H9 (cell line): ENCODE results near the gene COPE. TPM values are rescaled to one million over a fixed set of nuclear protein-coding genes. Genes with fewer than 3 reads are reported as not detected.
"Not testable (repeated sequence)": the region's sequence is repeated elsewhere in the genome, so short reads cannot be mapped to it uniquely, and the experiment has no call there.

Experiments
- DNase-seq: peaks from one replicate; pipeline ENCODE4 v3.0.0-alpha.2; 2017
- H2AFZ ChIP-seq: one replicate; pipeline ENCODE4 v1.6.1; 2013; ENCODE audit warnings: mild to moderate bottlenecking, low read length, control low read depth, moderate library complexity
- H2AK5ac ChIP-seq: 2 replicates; pipeline ENCODE4 v1.6.1; 2013; ENCODE audit warnings: low read length, control low read depth, mixed read lengths; ENCODE audit not compliant: insufficient read length
- H2BK120ac ChIP-seq: one replicate; pipeline ENCODE4 v1.6.1; 2013; ENCODE audit warnings: low read depth, mild to moderate bottlenecking, low read length, control low read depth, inconsistent platforms; ENCODE audit not compliant: poor library complexity, severe bottlenecking
- H2BK12ac ChIP-seq: 2 replicates; pipeline ENCODE4 v1.6.1; 2013; ENCODE audit warnings: low read length, control low read depth, mixed read lengths, low read depth; ENCODE audit not compliant: insufficient read length
- H2BK15ac ChIP-seq: 2 replicates; pipeline ENCODE4 v1.6.1; 2013; ENCODE audit warnings: low read depth, low read length, control low read depth
- H2BK20ac ChIP-seq: one replicate; pipeline ENCODE4 v1.6.1; 2013; ENCODE audit warnings: low read depth, mild to moderate bottlenecking, low read length, control low read depth, inconsistent platforms; ENCODE audit not compliant: poor library complexity, severe bottlenecking
- H2BK5ac ChIP-seq: 2 replicates; pipeline ENCODE4 v1.6.1; 2013; ENCODE audit warnings: low read length, control low read depth, mixed read lengths; ENCODE audit not compliant: insufficient read length
- H3K14ac ChIP-seq: 2 replicates; pipeline ENCODE4 v1.6.1; 2013; ENCODE audit warnings: low read length, control low read depth; ENCODE audit not compliant: insufficient read depth
- H3K18ac ChIP-seq: 2 replicates; pipeline ENCODE4 v1.6.1; 2013; ENCODE audit warnings: low read depth, mild to moderate bottlenecking, mixed read lengths, low read length, control low read depth; ENCODE audit not compliant: insufficient read length
- H3K23ac ChIP-seq: 2 replicates; pipeline ENCODE4 v1.6.1; 2013; ENCODE audit warnings: low read length, control low read depth, mixed read lengths, low read depth; ENCODE audit not compliant: insufficient read length
- H3K23me2 ChIP-seq: 2 replicates; pipeline ENCODE4 v1.6.1; 2013; ENCODE audit warnings: low read depth, mild to moderate bottlenecking, mixed read lengths, low read length, control low read depth; ENCODE audit not compliant: insufficient read length, poor library complexity, severe bottlenecking
- H3K27ac ChIP-seq: 2 replicates; pipeline ENCODE4 v1.5.1; 2013; ENCODE audit warnings: low read length, control low read depth, mixed read lengths, low read depth; ENCODE audit not compliant: insufficient read length
- H3K27me3 ChIP-seq: 2 replicates; pipeline ENCODE4 v1.6.1; 2013; ENCODE audit warnings: low read length, control low read depth, inconsistent platforms; ENCODE audit not compliant: insufficient read depth
- H3K4ac ChIP-seq: 2 replicates; pipeline ENCODE4 v1.6.1; 2013; ENCODE audit warnings: low read depth, mild to moderate bottlenecking, control low read depth, inconsistent platforms, low read length, moderate library complexity
- H3K4me1 ChIP-seq: 2 replicates; pipeline ENCODE4 v1.6.1; 2013; ENCODE audit warnings: low read length, control low read depth, inconsistent platforms; ENCODE audit not compliant: insufficient read depth
- H3K4me2 ChIP-seq: 2 replicates; pipeline ENCODE4 v1.6.1; 2013; ENCODE audit warnings: low read length, control low read depth, mixed read lengths; ENCODE audit not compliant: insufficient read length, insufficient read depth
- H3K56ac ChIP-seq: 2 replicates; pipeline ENCODE4 v1.6.1; 2013; ENCODE audit warnings: low read depth, mild to moderate bottlenecking, mixed read lengths, low read length, control low read depth; ENCODE audit not compliant: insufficient read length
- H3K79me1 ChIP-seq: 2 replicates; pipeline ENCODE4 v1.6.1; 2013; ENCODE audit warnings: low read depth, mild to moderate bottlenecking, moderate library complexity, low read length, control low read depth, inconsistent platforms; ENCODE audit not compliant: insufficient read depth, poor library complexity, severe bottlenecking
- H3K79me2 ChIP-seq: 2 replicates; pipeline ENCODE4 v1.6.1; 2013; ENCODE audit warnings: low read length, control low read depth, inconsistent platforms; ENCODE audit not compliant: insufficient read depth
- H3K9ac ChIP-seq: 2 replicates; pipeline ENCODE4 v1.6.1; 2013; ENCODE audit warnings: low read length, control low read depth, mixed read lengths; ENCODE audit not compliant: insufficient read length; ENCODE audit errors: extremely low read depth
- H3K9me3 ChIP-seq: one replicate; pipeline ENCODE4 v1.6.1; 2013; ENCODE audit warnings: low read depth, low read length, inconsistent platforms; ENCODE audit not compliant: control insufficient read depth
- H3T11ph ChIP-seq: one replicate; pipeline ENCODE4 v1.6.1; 2013; ENCODE audit warnings: mild to moderate bottlenecking, low read length, control low read depth, inconsistent platforms
- H4K20me1 ChIP-seq: one replicate; pipeline ENCODE4 v1.6.1; 2013; ENCODE audit not compliant: control insufficient read depth, insufficient read length, insufficient read depth
- H4K5ac ChIP-seq: 2 replicates; pipeline ENCODE4 v1.6.1; 2013; ENCODE audit warnings: low read depth, mild to moderate bottlenecking, mixed read lengths, low read length, control low read depth; ENCODE audit not compliant: insufficient read length
- H4K8ac ChIP-seq: replicated peaks from 2 replicates; pipeline ENCODE4 v1.6.1; 2013; ENCODE audit warnings: low read length, control low read depth, mixed read lengths, low read depth; ENCODE audit not compliant: insufficient read length
- H4K91ac ChIP-seq: 2 replicates; pipeline ENCODE4 v1.6.1; 2013; ENCODE audit warnings: low read depth, mild to moderate bottlenecking, moderate library complexity, mixed read lengths, low read length, control low read depth; ENCODE audit not compliant: insufficient read length
- H3K27ac Mint-ChIP-seq, 3 experiments: 2 replicates in 2 of 3; 3 replicates in 1 of 3; pipeline ENCODE4 v1.8.0; 2020 to 2021; ENCODE audit warnings: mixed read lengths in 3 of 3, mild to moderate bottlenecking in 1 of 3, moderate library complexity in 1 of 3
- H3K27me3 Mint-ChIP-seq: 2 replicates; pipeline ENCODE4 v1.8.0; 2021; ENCODE audit warnings: low read depth, mild to moderate bottlenecking, moderate library complexity, mixed read lengths
- H3K36me3 Mint-ChIP-seq, 3 experiments: 2 replicates in 2 of 3; 3 replicates in 1 of 3; pipeline ENCODE4 v1.8.0; 2020 to 2021; ENCODE audit warnings: low read depth in 3 of 3, mixed read lengths in 3 of 3; ENCODE audit not compliant: insufficient read depth in 1 of 3
- H3K4me1 Mint-ChIP-seq, 2 experiments: 2 replicates each; pipeline ENCODE4 v1.8.0; 2020; ENCODE audit warnings: mixed read lengths in 2 of 2
- H3K4me3 Mint-ChIP-seq, 2 experiments: 2 replicates in 1 of 2; 3 replicates in 1 of 2; pipeline ENCODE4 v1.8.0; 2020 to 2021; ENCODE audit warnings: mild to moderate bottlenecking in 2 of 2, mixed read lengths in 2 of 2, moderate library complexity in 1 of 2
- H3K9me3 Mint-ChIP-seq, 2 experiments: 2 replicates in 1 of 2; 3 replicates in 1 of 2; pipeline ENCODE4 v1.8.0; 2020; ENCODE audit warnings: mild to moderate bottlenecking in 2 of 2, mixed read lengths in 2 of 2, moderate library complexity in 1 of 2
- CTCF ChIP-seq: fragments of 200-600 bp; sonication (generic); conservative IDR thresholded peaks from 3 replicates; pipeline ENCODE4 v1.8.0; 2021; ENCODE audit warnings: antibody characterized with exemption, mild to moderate bottlenecking
- WGBS: extraction: QIAGEN DNeasy Blood & Tissue Kit; methylation state at CpG from one replicate; pipeline ENCODE4 v1.1.7; 2013; ENCODE audit warnings: missing lambda C conversion rate, low lambda C conversion rate, mixed read lengths; ENCODE audit not compliant: insufficient read length; ENCODE audit errors: extremely low coverage; 5-methylcytosine and 5-hydroxymethylcytosine counted together
- total RNA-seq: library from RNA; stranded (reverse); gene quantifications from 2 replicates; pipeline ENCODE4 v1.2.1, GENCODE V29; 2021

Gene COPE
- total RNA-seq, 1 experiment from 2014 or later, result 198 TPM

- H3K18ac ChIP-seq, result peak overlapping the region; percentile 67
- H4K91ac ChIP-seq, result no peak overlapping the region
- no peak for TF ChIP-seq CTCF
- H2BK5ac ChIP-seq, result peak overlapping the region; percentile 16
- H2AK5ac ChIP-seq, result no peak overlapping the region
- H3K27me3 ChIP-seq, result no peaks in the 10 kb centered on the region
- H3K23ac ChIP-seq, result no peak overlapping the region
- no peak overlapping the region for H4K8ac ChIP-seq
- no peaks in the 10 kb centered on the region; the same call in none of the 2 replicates for H3K27me3 Mint-ChIP-seq
- H2BK120ac ChIP-seq, result no peak overlapping the region
- H2BK15ac ChIP-seq, result no peak overlapping the region
- no peaks in the 10 kb centered on the region; a peak in 2 of 5 replicates for H3K9me3 Mint-ChIP-seq
- peak overlapping the region; percentile 86 for H3K9ac ChIP-seq
- no peak overlapping the region for H2BK20ac ChIP-seq
- no peak overlapping the region for H3K56ac ChIP-seq
- peak overlapping the region; percentile 100 for H3K4me2 ChIP-seq
- peaks cover 17 to 47% (median 34%) of the 10 kb centered on the region in 3 experiments; a peak in 6 of 7 replicates for H3K36me3 Mint-ChIP-seq
- H3T11ph ChIP-seq, result no peak overlapping the region
- no peak overlapping the region for H2AFZ ChIP-seq
- no peaks in the 10 kb centered on the region for H4K20me1 ChIP-seq
- H3K4me1 Mint-ChIP-seq, result peaks cover 0 to 22% of the 10 kb centered on the region in 2 experiments
- peak overlapping the region; percentile 66 to 91 (median 91); a peak in 4 of 7 replicates for H3K27ac Mint-ChIP-seq
- H3K23me2 ChIP-seq, result peaks cover 13% of the 10 kb centered on the region
- no peak overlapping the region for H4K5ac ChIP-seq
- no peak overlapping the region for H2BK12ac ChIP-seq
- H3K9me3 ChIP-seq, result no peaks in the 10 kb centered on the region
- H3K79me2 ChIP-seq, result peaks cover 9% of the 10 kb centered on the region; the same call in 1 of the 2 replicates
- H3K14ac ChIP-seq, result peak overlapping the region; percentile 57
- no peak for DNase-seq
- H3K4me3 Mint-ChIP-seq, result peak overlapping the region; percentile 96 to 99
- H3K4ac ChIP-seq, result no peak overlapping the region
- WGBS, result no CpG with 5 or more reads among the region's 15 CpGs
- peaks cover 5% of the 10 kb centered on the region; the same call in 1 of the 2 replicates for H3K4me1 ChIP-seq
- peaks cover 7% of the 10 kb centered on the region for H3K79me1 ChIP-seq
- no peak overlapping the region for H3K27ac ChIP-seq
Observed at GRCh38 chr19:18919900-18920214, 670 bp upstream of the COPE start.

- not testable (repeated sequence) for DNase-seq, H3K9me3 ChIP-seq, H4K5ac ChIP-seq, H4K8ac ChIP-seq, H2BK5ac ChIP-seq, H3K79me2 ChIP-seq, H3K4ac ChIP-seq, H3K27ac Mint-ChIP-seq, H3K18ac ChIP-seq, H3T11ph ChIP-seq, H3K27ac ChIP-seq, H3K27me3 Mint-ChIP-seq, H3K27me3 ChIP-seq, H3K9me3 Mint-ChIP-seq, H2BK20ac ChIP-seq, H4K20me1 ChIP-seq, H2BK120ac ChIP-seq, H3K56ac ChIP-seq, H2BK15ac ChIP-seq, H3K79me1 ChIP-seq, H3K4me2 ChIP-seq, H3K14ac ChIP-seq, H2BK12ac ChIP-seq, H2AK5ac ChIP-seq, H4K91ac ChIP-seq, H3K23ac ChIP-seq, H3K4me1 ChIP-seq, H2AFZ ChIP-seq, H3K9ac ChIP-seq
- peaks cover 13% of the 10 kb centered on the region for H3K23me2 ChIP-seq
- Mint-ChIP-seq H3K4me3 (peak overlapping the region; percentile 69 to 96), H3K4me1 (peaks cover 0 to 22% of the 10 kb centered on the region in 2 experiments), H3K36me3 (peaks cover 17 to 37% (median 24%) of the 10 kb centered on the region in 3 experiments; a peak in 6 of 7 replicates)
- no CpG with 5 or more reads among the region's 9 CpGs for WGBS
Observed at GRCh38 chr19:18917593-18917992, 1.6 kb downstream of the COPE start.
